Measurements from ENCODE around the gene ACOXL.

The ACOXL gene

DNA sequence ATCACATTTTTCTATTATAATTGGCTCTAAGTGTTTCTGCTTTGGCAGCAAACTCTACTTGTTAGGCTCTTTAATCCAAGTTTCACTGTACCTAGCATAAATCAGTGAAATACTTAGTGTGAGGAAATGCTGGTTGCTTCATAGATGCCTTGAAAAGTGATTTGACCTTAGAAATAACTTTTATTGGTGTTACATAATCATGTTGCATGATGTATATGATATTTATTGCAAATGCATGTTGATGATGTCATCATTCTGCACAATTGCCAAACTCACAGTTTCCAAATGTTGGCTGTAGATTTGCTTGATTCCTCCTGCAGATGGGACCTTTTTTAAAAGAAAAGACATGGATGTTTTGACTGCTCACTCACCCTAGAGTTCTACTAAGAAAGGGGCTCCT, 250.8 kb downstream of the ACOXL start:
- DNase-seq = no peak

GRCh38 chr2:110984694-110985490, 252.5 kb downstream of the ACOXL start:
- no peak for DNase-seq

- DNase-seq = no peak
These were observed 258.1 kb downstream of the ACOXL start for GRCh38 chr2:110990440-110990839.

- DNase-seq = peak; percentile 47
These were observed 259.5 kb downstream of the ACOXL start for GRCh38 chr2:110991911-110992310.

DNA sequence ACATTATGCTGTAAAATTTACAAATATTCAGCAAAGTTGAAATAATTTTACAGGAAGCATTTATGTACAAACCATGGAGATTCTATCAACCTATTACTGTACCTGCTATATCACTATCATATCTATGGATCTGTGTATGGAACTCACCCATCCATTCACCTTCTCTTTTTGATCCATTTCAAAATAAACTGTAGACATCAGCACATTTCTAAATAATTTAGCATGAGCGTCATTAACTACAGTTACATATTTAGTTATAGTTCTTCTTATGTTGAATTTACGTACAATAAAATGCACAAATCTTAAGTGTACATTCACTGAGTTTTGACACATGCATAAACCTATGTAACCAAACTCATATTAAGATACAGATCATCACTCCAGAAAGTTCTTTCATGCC, 260.5 kb downstream of the ACOXL start:
- no peak for DNase-seq

DNA sequence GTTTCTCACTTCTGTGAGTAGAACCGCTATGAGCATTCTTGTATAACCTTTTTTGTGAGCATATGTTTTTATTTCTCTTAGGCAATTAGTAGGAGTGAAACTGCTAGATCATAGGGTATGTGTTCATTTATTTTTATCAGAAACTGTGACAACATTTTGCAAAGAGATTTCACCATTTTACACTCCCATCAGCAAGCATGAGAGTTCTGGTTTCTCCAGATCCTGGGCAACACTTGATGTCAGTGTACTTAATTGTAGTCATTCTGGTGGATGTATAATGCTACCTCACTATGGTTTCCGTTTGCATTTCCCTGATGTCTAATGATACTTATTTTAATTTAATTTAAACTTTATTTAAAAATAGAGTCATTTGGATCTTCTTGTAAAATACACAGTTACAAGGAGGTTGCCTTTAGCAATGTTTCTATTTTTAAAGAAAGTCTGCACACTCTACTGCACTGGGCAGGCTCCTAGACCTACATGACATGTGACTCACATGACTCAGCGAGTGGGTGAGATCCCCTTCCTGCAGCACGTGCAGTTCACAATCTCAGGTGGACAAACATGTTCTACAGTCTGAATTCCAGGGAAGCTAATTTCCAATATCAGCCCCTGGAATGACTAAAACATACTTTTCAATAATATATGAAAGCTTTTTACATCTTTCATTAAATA, 261.3 kb downstream of the ACOXL start:
- no peak for DNase-seq

DNA sequence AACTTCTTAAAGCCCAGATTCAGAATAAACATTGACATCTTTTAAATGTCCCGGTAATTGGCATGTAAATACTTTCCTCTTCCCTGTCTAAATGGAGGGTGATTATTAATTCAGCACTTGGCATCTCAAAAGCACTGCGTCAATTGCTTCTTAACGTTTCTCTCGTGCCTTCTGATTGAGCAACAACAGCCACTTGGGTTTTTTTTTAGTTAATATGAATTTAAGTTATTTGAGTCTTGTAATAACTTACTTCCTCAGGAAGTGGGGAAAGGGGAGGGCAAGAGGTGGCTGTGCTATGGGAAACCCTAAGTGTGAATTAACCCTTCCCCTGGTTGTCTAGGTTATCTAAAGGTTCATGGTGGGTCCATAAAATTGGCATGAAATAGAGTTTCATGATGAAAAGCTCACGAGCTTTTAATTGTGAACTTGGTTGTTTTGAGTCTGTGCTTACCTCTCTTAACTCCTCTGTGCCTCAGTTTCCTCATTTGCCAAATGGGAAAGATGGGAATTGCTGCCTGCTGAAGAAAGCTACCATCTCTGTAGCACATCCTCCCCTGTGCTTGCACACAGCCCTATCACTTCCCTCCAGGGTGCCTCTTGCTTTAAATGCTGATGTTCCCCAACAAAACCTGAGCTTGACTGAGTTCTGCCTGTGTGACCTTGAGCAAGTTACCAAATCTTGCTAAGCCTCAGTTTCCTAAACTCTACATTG, 262.0 kb downstream of the ACOXL start:
- no peak for DNase-seq

- DNase-seq = no peak
These were observed 263.5 kb downstream of the ACOXL start for GRCh38 chr2:110995911-110996310.

DNA sequence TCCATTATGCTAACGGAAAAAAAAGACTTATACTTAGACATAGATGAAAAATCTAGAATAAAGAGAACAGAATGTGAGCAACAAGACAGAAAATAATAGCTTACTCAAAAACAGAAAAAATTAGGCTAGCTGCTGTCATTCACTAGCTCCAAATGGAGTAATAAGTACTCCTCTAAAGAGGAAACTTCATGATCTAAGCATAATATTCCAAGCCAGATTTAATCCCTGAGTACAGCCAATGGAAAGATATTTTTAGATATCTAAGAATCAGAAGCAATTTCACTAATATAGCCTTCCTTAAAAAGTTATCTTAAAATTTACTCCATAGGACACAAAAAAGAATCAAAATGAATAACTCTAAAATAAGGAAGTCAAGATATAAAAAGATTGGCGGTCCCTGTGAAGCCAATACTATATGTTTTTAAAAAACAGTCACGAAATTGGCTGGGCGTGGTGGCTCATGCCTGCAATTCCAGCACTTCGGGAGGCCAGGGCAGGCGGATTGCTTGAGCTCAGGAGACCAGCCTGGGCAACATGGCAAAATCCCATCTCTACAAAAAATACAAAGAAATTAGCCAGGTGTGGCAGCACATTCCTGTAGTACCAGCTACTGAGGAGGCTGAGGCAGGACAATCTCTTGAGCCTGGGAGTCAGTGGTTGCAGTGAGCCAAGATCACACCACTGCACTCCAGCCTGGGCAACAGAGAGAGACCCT, 265.1 kb downstream of the ACOXL start:
- DNase-seq = no peak

- no peak for DNase-seq
These were observed 265.9 kb downstream of the ACOXL start for GRCh38 chr2:110998311-110998710.

- no peak for DNase-seq
These were observed 267.3 kb downstream of the ACOXL start for GRCh38 chr2:110999626-111000025.

- DNase-seq = no peak
These were observed 272.9 kb downstream of the ACOXL start for GRCh38 chr2:111005307-111005706.

DNA sequence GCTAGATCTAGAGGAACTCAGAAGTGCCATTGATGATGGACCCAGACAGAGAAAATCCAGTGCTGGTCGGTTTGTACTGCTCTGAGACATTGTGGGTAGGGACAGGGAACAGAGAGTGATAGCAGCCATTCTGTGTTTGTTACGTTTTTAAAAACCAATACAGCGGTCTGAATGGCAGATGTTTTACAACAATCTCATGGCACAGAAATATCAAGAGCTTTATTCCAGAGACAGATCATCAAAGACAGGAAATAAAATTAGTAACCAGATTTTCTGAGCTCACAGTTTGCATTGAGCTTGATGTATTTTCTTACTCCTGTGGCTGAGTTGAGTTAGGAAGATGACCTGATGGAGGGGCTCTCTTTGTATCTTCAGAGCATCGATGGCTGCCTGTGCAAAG, 273.4 kb downstream of the ACOXL start:
- no peak for DNase-seq

GRCh38 chr2:111007757-111008688, 275.6 kb downstream of the ACOXL start:
- no peak for DNase-seq

DNA sequence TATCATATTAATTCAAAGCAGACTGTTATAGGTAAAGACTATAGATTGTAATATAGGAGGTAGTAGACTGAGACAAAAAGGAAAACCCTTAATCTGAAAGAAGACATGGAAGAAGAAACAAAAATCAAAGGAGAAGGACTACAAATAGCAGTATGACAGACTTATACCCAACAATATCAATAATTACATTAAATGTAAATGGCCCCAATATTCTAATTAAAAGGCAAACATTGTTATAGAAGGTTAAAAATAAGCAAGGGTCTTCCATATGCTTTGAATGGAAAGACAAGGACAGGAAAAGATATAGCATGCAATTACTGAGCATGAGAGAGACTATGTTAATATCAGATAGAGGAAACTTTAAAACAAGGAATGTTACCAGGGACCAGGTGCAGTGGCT, 278.8 kb downstream of the ACOXL start:
- no peak for DNase-seq

- DNase-seq = no peak
These were observed 283.1 kb downstream of the ACOXL start for GRCh38 chr2:111015283-111015995.

- DNase-seq = no peak
These were observed 284.8 kb downstream of the ACOXL start for GRCh38 chr2:111017034-111017622.

DNA sequence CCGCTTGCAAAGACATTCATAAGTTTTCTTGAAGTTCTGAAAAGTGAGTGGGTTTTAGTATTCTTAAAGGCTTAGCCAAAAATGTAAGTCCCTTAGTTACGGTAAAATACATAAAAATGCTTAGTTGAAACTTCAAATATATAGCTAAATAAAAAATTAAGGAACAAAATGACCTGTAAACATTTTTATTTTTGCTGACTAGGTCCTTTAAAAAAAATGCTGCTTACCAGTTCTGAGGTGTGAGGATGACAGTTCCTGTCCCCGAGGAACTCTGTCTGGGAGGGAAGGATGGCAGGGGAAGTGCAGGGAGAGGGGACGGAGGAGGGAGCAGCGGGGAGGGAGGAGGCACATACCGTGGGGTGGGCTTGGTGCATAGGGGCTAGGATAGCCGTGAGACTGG, 285.5 kb downstream of the ACOXL start:
- DNase-seq = no peak

DNA sequence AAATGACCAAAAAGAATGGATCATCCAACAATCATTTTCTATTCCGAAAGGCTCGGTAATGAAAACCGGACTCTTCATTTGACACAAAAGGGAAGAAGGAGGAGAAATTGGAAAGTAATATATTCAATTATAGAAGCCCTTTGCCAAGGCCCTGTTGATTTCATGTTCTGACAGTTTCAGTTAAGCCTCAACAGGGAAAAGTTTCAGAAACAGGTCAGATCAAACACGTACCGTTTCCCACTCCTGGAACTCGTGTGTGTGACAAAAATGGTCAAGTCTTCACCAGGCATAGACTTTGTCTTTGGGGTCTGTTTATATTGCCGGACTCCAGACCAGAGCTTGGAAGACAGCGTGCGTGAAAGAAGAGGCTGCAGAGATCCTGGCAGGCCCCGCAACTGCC, 287.0 kb downstream of the ACOXL start:
- no peak for DNase-seq

GRCh38 chr2:111022633-111023032, 290.3 kb downstream of the ACOXL start:
- DNase-seq = no peak

DNA sequence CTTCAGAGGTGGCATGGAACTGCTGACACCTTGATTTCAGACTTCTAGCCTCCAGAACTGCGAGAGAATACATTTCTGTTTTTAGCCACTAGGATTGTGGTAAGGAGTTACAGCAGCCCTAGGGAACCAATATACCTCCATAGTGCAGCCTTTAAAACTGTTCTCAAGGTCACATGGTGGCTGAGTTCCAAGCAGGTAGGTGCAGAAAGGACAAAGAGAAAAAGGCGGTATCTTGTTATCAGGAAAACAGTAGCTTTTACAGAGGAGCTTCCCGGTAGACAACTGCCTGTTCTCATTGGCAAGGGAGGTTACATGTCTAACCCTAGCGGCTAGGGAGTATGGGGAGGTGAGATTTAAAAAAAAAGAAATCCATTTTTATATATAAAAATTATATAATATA, 292.1 kb downstream of the ACOXL start:
- no peak for DNase-seq
